ENCODE measurements around the gene STXBP1.

Gene STXBP1

DNA sequence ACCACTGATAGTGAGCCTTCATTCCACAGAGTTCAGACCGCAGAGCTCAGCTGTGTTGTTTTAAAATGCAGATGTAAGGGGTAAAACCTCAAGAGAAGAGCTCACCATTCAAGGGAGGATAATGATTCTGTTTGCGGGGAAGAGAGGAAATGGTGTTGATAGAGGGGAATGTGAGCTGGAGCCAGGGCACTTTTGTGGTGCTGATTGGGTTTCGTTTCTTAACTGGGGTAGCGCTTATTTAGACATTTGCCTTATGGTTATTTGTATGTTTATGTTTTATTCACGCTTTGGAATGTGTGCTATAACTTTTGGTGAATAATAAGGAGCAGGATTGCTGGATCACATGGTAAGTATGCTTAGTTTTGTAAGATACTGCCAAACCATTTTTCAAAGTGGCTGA is 42.5 kb downstream of the STXBP1 start:
- no peaks in the 10 kb centered on the region for H3F3A ChIP-seq (ENCODE audit: insufficient read depth)
- TF ChIP-seq EZH2phosphoT487 (conservative IDR thresholded peaks at IDR 0.05; ENCODE audit: low read length): no peak
- TF ChIP-seq, protein P1, sequence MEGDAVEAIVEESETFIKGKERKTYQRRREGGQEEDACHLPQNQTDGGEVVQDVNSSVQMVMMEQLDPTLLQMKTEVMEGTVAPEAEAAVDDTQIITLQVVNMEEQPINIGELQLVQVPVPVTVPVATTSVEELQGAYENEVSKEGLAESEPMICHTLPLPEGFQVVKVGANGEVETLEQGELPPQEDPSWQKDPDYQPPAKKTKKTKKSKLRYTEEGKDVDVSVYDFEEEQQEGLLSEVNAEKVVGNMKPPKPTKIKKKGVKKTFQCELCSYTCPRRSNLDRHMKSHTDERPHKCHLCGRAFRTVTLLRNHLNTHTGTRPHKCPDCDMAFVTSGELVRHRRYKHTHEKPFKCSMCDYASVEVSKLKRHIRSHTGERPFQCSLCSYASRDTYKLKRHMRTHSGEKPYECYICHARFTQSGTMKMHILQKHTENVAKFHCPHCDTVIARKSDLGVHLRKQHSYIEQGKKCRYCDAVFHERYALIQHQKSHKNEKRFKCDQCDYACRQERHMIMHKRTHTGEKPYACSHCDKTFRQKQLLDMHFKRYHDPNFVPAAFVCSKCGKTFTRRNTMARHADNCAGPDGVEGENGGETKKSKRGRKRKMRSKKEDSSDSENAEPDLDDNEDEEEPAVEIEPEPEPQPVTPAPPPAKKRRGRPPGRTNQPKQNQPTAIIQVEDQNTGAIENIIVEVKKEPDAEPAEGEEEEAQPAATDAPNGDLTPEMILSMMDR (IDR thresholded peaks at IDR 0.05; ENCODE audit: insufficient read depth, low read length, poor library complexity, severe bottlenecking): no peak
- H3K4me2 ChIP-seq (ENCODE audit: low read depth, low read length, poor library complexity, severe bottlenecking): no peak overlapping the region
- H4K20me1 ChIP-seq (ENCODE audit: low read depth, low read length): no peaks in the 10 kb centered on the region
- no peaks in the 10 kb centered on the region for H3K79me2 ChIP-seq (ENCODE audit: insufficient read depth, low read length)
- no peak overlapping the region for H2AFZ ChIP-seq (ENCODE audit: low read depth, low read length, severe bottlenecking)
- no peak overlapping the region for H3K4me3 ChIP-seq (ENCODE audit: insufficient read depth, low read length, poor library complexity, severe bottlenecking)
- no peak overlapping the region for H3K9ac ChIP-seq (ENCODE audit: low read length)
- H3K27ac ChIP-seq (ENCODE audit: low read depth, low read length): no peak overlapping the region
- H3K36me3 ChIP-seq (ENCODE audit: low read length): no peaks in the 10 kb centered on the region
- no peaks in the 10 kb centered on the region for H3K27me3 ChIP-seq (ENCODE audit: low read length)
- no peaks in the 10 kb centered on the region for H3K9me3 ChIP-seq (ENCODE audit: insufficient read depth, low read length)
- H3K9me2 ChIP-seq (replicated peaks; ENCODE audit: insufficient read depth, low read length): no peaks in the 10 kb centered on the region

DNA sequence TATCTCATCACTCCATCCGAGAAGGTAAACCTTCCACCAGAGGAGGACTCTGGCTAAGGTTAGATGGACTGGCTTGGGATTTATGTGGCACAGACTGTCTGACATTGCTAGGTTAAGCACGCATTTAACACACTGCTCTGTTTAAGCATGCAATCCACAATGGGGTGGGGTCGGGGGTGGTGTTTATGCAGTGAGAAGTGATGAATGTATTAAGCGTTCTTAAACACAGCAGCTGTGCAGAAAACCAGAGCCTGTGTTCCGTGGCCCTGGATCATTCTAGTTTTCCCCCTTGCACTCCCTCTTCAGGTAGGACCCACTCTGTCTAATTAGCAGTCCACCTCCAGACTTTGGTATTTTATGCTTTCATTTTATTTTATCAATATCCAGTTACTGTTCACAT is 46.4 kb downstream of the STXBP1 start:
- H3K9ac ChIP-seq (ENCODE audit: low read length): no peak overlapping the region
- H3K9me3 ChIP-seq (ENCODE audit: insufficient read depth, low read length): no peaks in the 10 kb centered on the region
- H3K27ac ChIP-seq (ENCODE audit: low read depth, low read length): no peak overlapping the region
- H2AFZ ChIP-seq (ENCODE audit: low read depth, low read length, severe bottlenecking): no peak overlapping the region
- H3K4me3 ChIP-seq (ENCODE audit: insufficient read depth, low read length, poor library complexity, severe bottlenecking): no peak overlapping the region
- TF ChIP-seq, protein P1 (IDR thresholded peaks at IDR 0.05; ENCODE audit: insufficient read depth, low read length, poor library complexity, severe bottlenecking): no peak
- TF ChIP-seq EZH2phosphoT487 (conservative IDR thresholded peaks at IDR 0.05; ENCODE audit: low read length): no peak
- H3K36me3 ChIP-seq (ENCODE audit: low read length): no peaks in the 10 kb centered on the region
- H4K20me1 ChIP-seq (ENCODE audit: low read depth, low read length): no peaks in the 10 kb centered on the region
- H3K79me2 ChIP-seq (ENCODE audit: insufficient read depth, low read length): no peaks in the 10 kb centered on the region
- H3K27me3 ChIP-seq (ENCODE audit: low read length): no peaks in the 10 kb centered on the region
- no peaks in the 10 kb centered on the region for H3K9me2 ChIP-seq (replicated peaks; ENCODE audit: insufficient read depth, low read length)
- no peak overlapping the region for H3K4me2 ChIP-seq (ENCODE audit: low read depth, low read length, poor library complexity, severe bottlenecking)
- H3F3A ChIP-seq (ENCODE audit: insufficient read depth): no peaks in the 10 kb centered on the region

DNA sequence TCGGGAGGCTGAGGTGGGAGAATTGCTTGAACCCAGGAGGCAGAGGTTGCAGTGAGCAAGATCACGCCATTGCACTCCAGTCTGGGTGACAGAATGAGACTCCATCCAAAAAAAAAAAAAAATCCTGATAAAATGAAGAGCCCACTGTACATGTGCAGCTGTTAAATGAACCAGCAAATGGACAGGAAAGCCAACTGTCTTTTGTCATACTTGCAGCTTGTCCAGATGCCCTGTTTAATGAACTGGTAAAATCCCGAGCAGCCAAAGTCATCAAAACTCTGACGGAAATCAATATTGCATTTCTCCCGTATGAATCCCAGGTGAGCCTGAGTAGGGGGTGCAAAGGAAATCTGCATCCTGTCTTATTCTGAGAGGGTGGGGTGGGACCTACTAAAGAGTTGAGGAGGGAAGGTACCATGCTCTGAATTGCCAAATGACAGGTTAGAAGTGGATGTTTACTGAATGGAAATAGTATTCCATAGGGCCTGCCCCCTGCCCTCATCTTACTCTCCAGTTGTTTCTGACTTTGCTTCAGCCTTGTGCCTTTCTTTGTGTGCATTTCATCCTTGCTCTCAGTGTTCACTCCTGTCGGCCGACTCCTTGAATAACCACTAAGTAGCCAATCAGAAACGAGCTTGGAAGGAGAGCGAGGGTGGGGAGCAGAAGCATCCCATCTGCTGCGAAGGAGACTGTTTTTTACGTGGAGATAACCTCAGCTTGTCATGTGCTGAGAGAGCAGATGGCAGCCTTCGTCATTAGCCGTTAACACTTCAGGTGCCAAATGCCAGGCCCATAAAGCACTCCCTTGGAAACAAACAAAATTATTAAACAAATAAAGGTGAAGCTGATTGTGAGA is 49.0 kb downstream of the STXBP1 start:
- no peaks in the 10 kb centered on the region for H3K27me3 ChIP-seq (ENCODE audit: low read length)
- H3K4me2 ChIP-seq (ENCODE audit: low read depth, low read length, poor library complexity, severe bottlenecking): no peak overlapping the region
- no peak overlapping the region for H3K9ac ChIP-seq (ENCODE audit: low read length)
- no peaks in the 10 kb centered on the region for H3K9me3 ChIP-seq (ENCODE audit: insufficient read depth, low read length)
- no peak for TF ChIP-seq EZH2phosphoT487 (conservative IDR thresholded peaks at IDR 0.05; ENCODE audit: low read length)
- TF ChIP-seq, protein P1 (IDR thresholded peaks at IDR 0.05; ENCODE audit: insufficient read depth, low read length, poor library complexity, severe bottlenecking): no peak
- H3K9me2 ChIP-seq (replicated peaks; ENCODE audit: insufficient read depth, low read length): no peaks in the 10 kb centered on the region
- no peaks in the 10 kb centered on the region for H3K36me3 ChIP-seq (ENCODE audit: low read length)
- no peak overlapping the region for H3K27ac ChIP-seq (ENCODE audit: low read depth, low read length)
- H3K4me3 ChIP-seq (ENCODE audit: insufficient read depth, low read length, poor library complexity, severe bottlenecking): no peak overlapping the region
- no peak overlapping the region for H2AFZ ChIP-seq (ENCODE audit: low read depth, low read length, severe bottlenecking)
- no peaks in the 10 kb centered on the region for H3K79me2 ChIP-seq (ENCODE audit: insufficient read depth, low read length)
- no peaks in the 10 kb centered on the region for H4K20me1 ChIP-seq (ENCODE audit: low read depth, low read length)
- H3F3A ChIP-seq (ENCODE audit: insufficient read depth): no peaks in the 10 kb centered on the region
